GM21619 (cell line): ENCODE results near the gene RANBP1.

Experiments
- ATAC-seq: cut with Tn5 transposase; IDR thresholded peaks from one replicate; pipeline ENCODE4 v1.9.1; 2021; ENCODE audit not compliant: unreplicated experiment

RANBP1 gene

GRCh38 chr22:20167643-20168322, 51.9 kb downstream of the RANBP1 start:
- ATAC-seq, result no peak

- ATAC-seq, result no peak
Observed at GRCh38 chr22:20169253-20169822, 53.4 kb downstream of the RANBP1 start.

- ATAC-seq, result no peak
Observed at GRCh38 chr22:20170170-20170569, 54.3 kb downstream of the RANBP1 start.

GRCh38 chr22:20171288-20172140, 55.6 kb downstream of the RANBP1 start:
- ATAC-seq, result no peak

GRCh38 chr22:20172141-20172613, 56.3 kb downstream of the RANBP1 start:
- no peak for ATAC-seq

- no peak for ATAC-seq
Observed at GRCh38 chr22:20173246-20173645, 57.3 kb downstream of the RANBP1 start.

GRCh38 chr22:20173772-20174171, 57.9 kb downstream of the RANBP1 start:
- no peak for ATAC-seq

GRCh38 chr22:20174785-20175596, 59.1 kb downstream of the RANBP1 start:
- no peak for ATAC-seq

GRCh38 chr22:20175597-20175900, 59.6 kb downstream of the RANBP1 start:
- no peak for ATAC-seq

GRCh38 chr22:20176421-20177085, 60.6 kb downstream of the RANBP1 start:
- ATAC-seq, result no peak
